Measurements from ENCODE around the gene TRIM41.
"Not testable (repeated sequence)": the region's sequence is repeated elsewhere in the genome, so short reads cannot be mapped to it uniquely, and the experiment has no call there.

TRIM41 gene

DNA sequence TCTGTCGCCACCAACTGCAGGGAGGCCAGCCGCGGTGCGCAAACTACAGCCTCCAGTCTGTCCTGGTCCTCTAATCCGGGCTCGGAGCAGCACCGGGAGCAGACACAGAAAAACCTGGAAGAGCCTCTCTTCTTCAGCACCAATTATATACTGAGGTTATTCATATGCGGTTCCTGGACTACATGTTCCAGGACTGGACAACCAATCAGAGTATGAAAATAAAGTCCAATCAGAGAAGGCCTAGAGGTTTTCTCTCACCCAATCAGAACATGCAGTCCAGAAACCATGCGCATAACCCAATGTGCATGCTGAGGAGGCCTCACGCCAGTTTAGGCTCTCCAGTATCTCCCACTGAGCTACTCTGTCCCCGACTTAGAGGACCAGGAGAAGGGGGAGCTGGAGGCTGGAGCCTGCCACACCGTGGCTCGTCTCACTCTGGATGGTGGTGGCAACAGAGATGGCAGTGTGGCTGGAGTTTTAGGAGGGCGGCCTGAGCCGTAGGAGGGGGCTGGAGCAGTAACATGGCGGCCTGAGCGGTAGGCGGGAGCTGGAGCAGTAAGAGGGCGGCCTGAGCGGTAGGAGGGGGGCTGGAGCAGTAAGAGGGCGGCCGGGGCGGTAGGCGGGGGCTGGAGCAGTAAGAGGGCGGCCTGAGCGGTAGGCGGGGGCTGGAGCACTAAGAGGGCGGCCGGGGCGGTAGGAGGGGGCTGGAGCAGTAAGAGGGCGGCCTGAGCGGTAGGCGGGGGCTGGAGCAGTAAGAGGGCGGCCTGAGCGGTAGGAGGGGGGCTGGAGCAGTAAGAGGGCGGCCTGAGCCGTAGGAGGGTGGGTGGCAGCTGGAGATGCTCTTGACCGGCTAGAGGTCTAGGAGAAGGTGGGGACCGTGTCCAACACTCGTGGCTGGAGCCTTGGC, 58.2 kb downstream of the TRIM41 start:
- H3K27ac ChIP-seq (replicated peaks) = no peak overlapping the region
- TF ChIP-seq SPI1 (IDR thresholded peaks at IDR 0.05; ENCODE audit: borderline replicate concordance, low read depth) (no peak), POLR2AphosphoS5 (IDR thresholded peaks at IDR 0.05; ENCODE audit: low read depth) (no peak), GABPA (IDR thresholded peaks at IDR 0.05; ENCODE audit: low read depth) (no peak)
- TF ChIP-seq, protein P1, sequence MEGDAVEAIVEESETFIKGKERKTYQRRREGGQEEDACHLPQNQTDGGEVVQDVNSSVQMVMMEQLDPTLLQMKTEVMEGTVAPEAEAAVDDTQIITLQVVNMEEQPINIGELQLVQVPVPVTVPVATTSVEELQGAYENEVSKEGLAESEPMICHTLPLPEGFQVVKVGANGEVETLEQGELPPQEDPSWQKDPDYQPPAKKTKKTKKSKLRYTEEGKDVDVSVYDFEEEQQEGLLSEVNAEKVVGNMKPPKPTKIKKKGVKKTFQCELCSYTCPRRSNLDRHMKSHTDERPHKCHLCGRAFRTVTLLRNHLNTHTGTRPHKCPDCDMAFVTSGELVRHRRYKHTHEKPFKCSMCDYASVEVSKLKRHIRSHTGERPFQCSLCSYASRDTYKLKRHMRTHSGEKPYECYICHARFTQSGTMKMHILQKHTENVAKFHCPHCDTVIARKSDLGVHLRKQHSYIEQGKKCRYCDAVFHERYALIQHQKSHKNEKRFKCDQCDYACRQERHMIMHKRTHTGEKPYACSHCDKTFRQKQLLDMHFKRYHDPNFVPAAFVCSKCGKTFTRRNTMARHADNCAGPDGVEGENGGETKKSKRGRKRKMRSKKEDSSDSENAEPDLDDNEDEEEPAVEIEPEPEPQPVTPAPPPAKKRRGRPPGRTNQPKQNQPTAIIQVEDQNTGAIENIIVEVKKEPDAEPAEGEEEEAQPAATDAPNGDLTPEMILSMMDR (IDR thresholded peaks at IDR 0.05; ENCODE audit: insufficient read depth, low read length) = no peak
- TF ChIP-seq, protein P2, sequence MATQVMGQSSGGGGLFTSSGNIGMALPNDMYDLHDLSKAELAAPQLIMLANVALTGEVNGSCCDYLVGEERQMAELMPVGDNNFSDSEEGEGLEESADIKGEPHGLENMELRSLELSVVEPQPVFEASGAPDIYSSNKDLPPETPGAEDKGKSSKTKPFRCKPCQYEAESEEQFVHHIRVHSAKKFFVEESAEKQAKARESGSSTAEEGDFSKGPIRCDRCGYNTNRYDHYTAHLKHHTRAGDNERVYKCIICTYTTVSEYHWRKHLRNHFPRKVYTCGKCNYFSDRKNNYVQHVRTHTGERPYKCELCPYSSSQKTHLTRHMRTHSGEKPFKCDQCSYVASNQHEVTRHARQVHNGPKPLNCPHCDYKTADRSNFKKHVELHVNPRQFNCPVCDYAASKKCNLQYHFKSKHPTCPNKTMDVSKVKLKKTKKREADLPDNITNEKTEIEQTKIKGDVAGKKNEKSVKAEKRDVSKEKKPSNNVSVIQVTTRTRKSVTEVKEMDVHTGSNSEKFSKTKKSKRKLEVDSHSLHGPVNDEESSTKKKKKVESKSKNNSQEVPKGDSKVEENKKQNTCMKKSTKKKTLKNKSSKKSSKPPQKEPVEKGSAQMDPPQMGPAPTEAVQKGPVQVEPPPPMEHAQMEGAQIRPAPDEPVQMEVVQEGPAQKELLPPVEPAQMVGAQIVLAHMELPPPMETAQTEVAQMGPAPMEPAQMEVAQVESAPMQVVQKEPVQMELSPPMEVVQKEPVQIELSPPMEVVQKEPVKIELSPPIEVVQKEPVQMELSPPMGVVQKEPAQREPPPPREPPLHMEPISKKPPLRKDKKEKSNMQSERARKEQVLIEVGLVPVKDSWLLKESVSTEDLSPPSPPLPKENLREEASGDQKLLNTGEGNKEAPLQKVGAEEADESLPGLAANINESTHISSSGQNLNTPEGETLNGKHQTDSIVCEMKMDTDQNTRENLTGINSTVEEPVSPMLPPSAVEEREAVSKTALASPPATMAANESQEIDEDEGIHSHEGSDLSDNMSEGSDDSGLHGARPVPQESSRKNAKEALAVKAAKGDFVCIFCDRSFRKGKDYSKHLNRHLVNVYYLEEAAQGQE (IDR thresholded peaks at IDR 0.05; ENCODE audit: insufficient replicate concordance, low read depth) = no peak
- no peak overlapping the region for H3K4me3 ChIP-seq (replicated peaks; ENCODE audit: insufficient read depth, low read length)
- DNase-seq (ENCODE audit: low read depth in 1 of 2, low spot score in 1 of 2) = no peak
- H3K27me3 ChIP-seq (ENCODE audit: insufficient read depth, poor library complexity, severe bottlenecking) = no peaks in the 10 kb centered on the region

DNA sequence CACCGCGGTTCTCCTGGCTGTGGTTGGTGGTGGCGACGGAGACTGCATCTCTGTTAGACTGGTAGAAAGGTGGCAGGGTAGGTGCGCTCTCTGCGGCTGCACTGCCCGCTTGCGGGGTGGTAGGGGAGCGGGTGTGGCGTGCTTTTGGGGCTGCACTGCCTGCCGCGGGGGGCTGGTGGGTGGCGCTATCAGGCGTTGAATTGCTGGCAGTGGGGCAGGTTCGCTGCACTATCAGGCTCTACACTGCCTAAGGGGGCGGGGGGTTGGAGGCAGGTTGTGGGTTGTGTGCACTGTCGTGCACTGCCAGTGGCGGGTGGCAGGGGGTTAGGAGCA, 58.9 kb downstream of the TRIM41 start:
- no peaks in the 10 kb centered on the region for H3K27me3 ChIP-seq (ENCODE audit: insufficient read depth, poor library complexity, severe bottlenecking)
- TF ChIP-seq, protein P2 (IDR thresholded peaks at IDR 0.05; ENCODE audit: insufficient replicate concordance, low read depth) = no peak
- TF ChIP-seq GABPA (IDR thresholded peaks at IDR 0.05; ENCODE audit: low read depth) = no peak
- no peak overlapping the region for H3K4me3 ChIP-seq (replicated peaks; ENCODE audit: insufficient read depth, low read length)
- DNase-seq (ENCODE audit: low read depth in 1 of 2, low spot score in 1 of 2) = no peak
- H3K27ac ChIP-seq (replicated peaks) = no peak overlapping the region

DNA sequence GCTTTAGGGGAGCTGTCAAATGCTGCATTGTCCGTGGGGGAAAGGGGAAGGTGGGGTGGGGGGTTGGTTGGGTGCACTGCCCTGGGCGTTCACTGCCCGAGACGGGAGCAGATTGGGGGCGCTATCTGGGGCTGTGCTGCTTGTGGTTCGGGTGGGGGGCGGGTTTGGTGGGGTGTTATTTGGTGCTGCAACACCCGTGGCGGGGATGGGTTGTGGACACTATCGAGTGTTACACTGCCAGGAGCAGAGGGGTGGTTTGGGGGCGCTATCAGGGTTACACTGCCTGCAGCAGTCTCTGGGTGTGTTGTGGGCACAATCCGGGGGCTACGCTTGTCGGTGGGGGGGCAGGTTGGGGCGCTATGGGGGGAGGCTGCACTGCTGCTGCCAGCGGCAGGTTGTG, 59.3 kb downstream of the TRIM41 start:
- not testable (repeated sequence) for H3K4me3 ChIP-seq (replicated peaks; ENCODE audit: insufficient read depth, low read length); H3K27me3 ChIP-seq (ENCODE audit: insufficient read depth, poor library complexity, severe bottlenecking); H3K27ac ChIP-seq (replicated peaks); DNase-seq (ENCODE audit: low read depth in 1 of 2, low spot score in 1 of 2)

DNA sequence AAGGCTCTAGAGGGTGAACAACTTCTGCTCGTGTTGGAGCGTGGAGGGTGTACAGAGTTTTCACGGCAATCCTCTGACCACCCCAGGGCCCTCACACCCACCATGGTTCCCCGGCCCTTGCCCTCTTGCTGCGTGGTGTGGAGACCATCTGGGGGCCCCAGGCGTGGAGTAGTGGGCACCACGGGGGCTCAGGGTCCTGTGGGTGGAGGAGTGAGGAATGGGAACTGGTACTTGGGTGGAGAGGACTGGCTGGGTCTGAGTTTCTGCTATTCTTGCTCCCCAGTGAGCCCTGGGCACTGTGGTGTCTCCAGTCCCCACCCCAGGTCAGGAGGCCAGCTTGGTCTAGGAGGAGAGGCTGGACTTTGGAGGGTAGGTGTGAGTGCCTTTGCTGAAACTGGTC, 59.8 kb downstream of the TRIM41 start:
- TF ChIP-seq, protein P2 (IDR thresholded peaks at IDR 0.05; ENCODE audit: insufficient replicate concordance, low read depth) = no peak
- TF ChIP-seq SPI1 (IDR thresholded peaks at IDR 0.05; ENCODE audit: borderline replicate concordance, low read depth) (no peak), POLR2AphosphoS5 (IDR thresholded peaks at IDR 0.05; ENCODE audit: low read depth) (no peak), GABPA (IDR thresholded peaks at IDR 0.05; ENCODE audit: low read depth) (no peak)
- TF ChIP-seq, protein P1 (IDR thresholded peaks at IDR 0.05; ENCODE audit: insufficient read depth, low read length) = no peak
- no peak for DNase-seq (ENCODE audit: low read depth in 1 of 2, low spot score in 1 of 2)
- H3K4me3 ChIP-seq (replicated peaks; ENCODE audit: insufficient read depth, low read length) = no peak overlapping the region
- no peak overlapping the region for H3K27ac ChIP-seq (replicated peaks)
- no peaks in the 10 kb centered on the region for H3K27me3 ChIP-seq (ENCODE audit: insufficient read depth, poor library complexity, severe bottlenecking)
